A549 (cell line): ENCODE results near the gene METTL25B.

Source experiments
- JUN ChIP-seq, 2 experiments: fragments of >200 bp; sonication (Bioruptor Twin); formaldehyde crosslinking; IDR thresholded peaks; 2 replicates in 1 of 2; 3 replicates in 1 of 2; pipeline ENCODE4 v1.6.1; 2016 to 2017
- POLR2A ChIP-seq: IDR thresholded peaks from 2 replicates; pipeline ENCODE4 v1.6.1; 2012; ENCODE audit warnings: mild to moderate bottlenecking, low read length
- RARB ChIP-seq: fragments of 250-450 bp; sonication (Bioruptor Pico); IDR thresholded peaks from 2 replicates; pipeline ENCODE4 v1.8.0; 2021; ENCODE audit warnings: mild to moderate bottlenecking, moderate library complexity
- TF ChIP-seq, protein P1 (sequence below): fragments of >200 bp; sonication (Bioruptor Twin); formaldehyde crosslinking; IDR thresholded peaks from 3 replicates; pipeline ENCODE4 v1.5.1; 2016

DNA sequence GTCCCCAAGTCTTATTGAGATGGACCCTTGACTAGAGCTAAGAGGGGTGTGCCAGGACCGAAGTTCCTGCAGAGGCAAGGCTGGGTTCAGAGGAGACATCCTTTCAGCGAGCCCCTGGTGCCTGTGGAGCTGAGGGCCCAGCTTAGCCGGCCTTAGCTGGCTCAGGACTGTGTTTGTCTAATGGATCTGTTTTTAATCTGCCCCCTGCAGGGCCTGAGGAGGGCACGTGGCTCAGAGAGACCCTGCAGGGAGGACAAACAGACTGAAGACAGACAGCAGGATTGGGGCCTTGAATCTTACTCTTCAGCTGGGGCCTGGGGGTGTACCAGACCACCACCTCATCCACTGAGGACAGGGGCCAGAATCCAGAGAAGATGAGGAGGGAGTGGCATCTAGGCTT is 24.5 kb upstream of the METTL25B start:
- TF ChIP-seq, protein P1, sequence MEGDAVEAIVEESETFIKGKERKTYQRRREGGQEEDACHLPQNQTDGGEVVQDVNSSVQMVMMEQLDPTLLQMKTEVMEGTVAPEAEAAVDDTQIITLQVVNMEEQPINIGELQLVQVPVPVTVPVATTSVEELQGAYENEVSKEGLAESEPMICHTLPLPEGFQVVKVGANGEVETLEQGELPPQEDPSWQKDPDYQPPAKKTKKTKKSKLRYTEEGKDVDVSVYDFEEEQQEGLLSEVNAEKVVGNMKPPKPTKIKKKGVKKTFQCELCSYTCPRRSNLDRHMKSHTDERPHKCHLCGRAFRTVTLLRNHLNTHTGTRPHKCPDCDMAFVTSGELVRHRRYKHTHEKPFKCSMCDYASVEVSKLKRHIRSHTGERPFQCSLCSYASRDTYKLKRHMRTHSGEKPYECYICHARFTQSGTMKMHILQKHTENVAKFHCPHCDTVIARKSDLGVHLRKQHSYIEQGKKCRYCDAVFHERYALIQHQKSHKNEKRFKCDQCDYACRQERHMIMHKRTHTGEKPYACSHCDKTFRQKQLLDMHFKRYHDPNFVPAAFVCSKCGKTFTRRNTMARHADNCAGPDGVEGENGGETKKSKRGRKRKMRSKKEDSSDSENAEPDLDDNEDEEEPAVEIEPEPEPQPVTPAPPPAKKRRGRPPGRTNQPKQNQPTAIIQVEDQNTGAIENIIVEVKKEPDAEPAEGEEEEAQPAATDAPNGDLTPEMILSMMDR: no peak
- TF ChIP-seq RARB (CRISPR knock-in tag): no peak
- no peak for TF ChIP-seq POLR2A
- TF ChIP-seq JUN (IDR thresholded peaks at IDR 0.05): no peak
